ENCODE results near the gene CEP68.

CEP68 gene

DNA sequence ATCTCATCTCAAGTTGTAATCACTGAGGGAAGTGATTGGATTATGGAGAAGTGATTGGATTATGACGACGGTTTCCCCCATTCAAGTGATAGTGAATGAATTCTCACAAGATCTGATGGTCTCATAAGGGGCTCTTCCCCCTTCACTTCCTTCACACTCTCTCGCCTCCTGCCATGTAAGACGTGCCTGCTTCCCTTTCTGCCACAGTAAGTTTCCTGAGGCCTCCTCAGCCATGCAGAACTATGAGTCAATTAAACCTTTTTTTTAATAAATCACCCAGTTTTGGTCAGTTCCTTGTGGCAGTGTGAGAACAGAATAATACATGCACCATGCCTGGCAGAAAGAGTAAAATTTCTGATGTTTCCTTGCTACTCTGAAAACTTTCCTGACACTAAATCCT lies 36.6 kb downstream of the CEP68 start:
- no peak overlapping the region for H3K4me3 ChIP-seq (ENCODE audit: low read depth, low read length)
- TF ChIP-seq, protein P1, sequence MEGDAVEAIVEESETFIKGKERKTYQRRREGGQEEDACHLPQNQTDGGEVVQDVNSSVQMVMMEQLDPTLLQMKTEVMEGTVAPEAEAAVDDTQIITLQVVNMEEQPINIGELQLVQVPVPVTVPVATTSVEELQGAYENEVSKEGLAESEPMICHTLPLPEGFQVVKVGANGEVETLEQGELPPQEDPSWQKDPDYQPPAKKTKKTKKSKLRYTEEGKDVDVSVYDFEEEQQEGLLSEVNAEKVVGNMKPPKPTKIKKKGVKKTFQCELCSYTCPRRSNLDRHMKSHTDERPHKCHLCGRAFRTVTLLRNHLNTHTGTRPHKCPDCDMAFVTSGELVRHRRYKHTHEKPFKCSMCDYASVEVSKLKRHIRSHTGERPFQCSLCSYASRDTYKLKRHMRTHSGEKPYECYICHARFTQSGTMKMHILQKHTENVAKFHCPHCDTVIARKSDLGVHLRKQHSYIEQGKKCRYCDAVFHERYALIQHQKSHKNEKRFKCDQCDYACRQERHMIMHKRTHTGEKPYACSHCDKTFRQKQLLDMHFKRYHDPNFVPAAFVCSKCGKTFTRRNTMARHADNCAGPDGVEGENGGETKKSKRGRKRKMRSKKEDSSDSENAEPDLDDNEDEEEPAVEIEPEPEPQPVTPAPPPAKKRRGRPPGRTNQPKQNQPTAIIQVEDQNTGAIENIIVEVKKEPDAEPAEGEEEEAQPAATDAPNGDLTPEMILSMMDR (IDR thresholded peaks at IDR 0.05; ENCODE audit: insufficient read depth, low read depth, low read length, missing control alignments), result no peak
- DNase-seq (ENCODE audit: low read depth), result no peak

- no peak overlapping the region for H3K4me3 ChIP-seq (ENCODE audit: low read depth, low read length)
- DNase-seq (ENCODE audit: low read depth), result no peak
- TF ChIP-seq, protein P1 (IDR thresholded peaks at IDR 0.05; ENCODE audit: insufficient read depth, low read depth, low read length, missing control alignments), result no peak
These were observed 37.0 kb downstream of the CEP68 start for GRCh38 chr2:65093211-65093610.

GRCh38 chr2:65096948-65097347 lies 40.7 kb downstream of the CEP68 start:
- TF ChIP-seq, protein P1 (IDR thresholded peaks at IDR 0.05; ENCODE audit: insufficient read depth, low read depth, low read length, missing control alignments), result no peak
- no peak overlapping the region for H3K4me3 ChIP-seq (ENCODE audit: low read depth, low read length)
- DNase-seq (ENCODE audit: low read depth), result no peak

DNA sequence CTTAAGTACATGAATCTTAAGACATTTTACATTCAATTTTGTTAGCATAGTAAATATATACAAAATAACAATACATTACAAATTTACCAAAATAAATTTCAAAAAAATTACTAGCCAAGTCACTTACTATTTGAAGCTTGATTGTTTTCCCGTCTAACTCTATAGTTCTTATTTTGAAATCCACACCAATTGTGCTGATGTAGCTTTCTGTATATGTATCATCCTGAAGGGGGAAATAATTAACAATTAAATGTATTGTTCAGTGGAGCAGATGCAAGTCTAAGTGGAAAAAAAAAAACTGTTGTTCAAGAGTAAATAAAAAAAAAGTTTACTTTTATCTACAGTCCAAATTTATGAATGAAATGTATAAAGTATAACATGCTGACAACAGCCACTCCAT lies 41.6 kb downstream of the CEP68 start:
- no peak for DNase-seq (ENCODE audit: low read depth)
- TF ChIP-seq, protein P1 (IDR thresholded peaks at IDR 0.05; ENCODE audit: insufficient read depth, low read depth, low read length, missing control alignments), result no peak
- H3K4me3 ChIP-seq (ENCODE audit: low read depth, low read length), result no peak overlapping the region

DNA sequence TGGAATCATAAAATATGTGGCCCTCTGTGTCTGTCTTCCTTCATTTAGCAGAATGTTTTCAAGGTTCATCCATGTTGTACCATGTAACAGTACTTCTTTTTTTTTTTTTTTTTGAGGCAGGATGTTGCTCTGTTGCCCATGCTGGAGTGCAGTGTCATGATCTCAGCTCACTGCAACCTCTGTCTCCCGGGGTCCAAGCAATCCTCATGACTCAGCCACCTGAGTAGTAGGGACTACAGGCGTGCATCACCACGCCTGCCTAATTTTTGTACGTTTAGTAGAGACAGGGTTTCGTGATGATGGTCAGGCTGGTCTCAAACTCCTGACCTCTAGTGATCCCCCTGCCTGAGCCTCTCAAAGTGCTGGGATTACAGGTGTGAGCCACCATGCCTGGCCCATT lies 42.5 kb downstream of the CEP68 start:
- TF ChIP-seq, protein P1 (IDR thresholded peaks at IDR 0.05; ENCODE audit: insufficient read depth, low read depth, low read length, missing control alignments), result no peak
- no peak overlapping the region for H3K4me3 ChIP-seq (ENCODE audit: low read depth, low read length)
- DNase-seq (ENCODE audit: low read depth), result no peak

GRCh38 chr2:65101071-65101470 lies 44.9 kb downstream of the CEP68 start:
- H3K4me3 ChIP-seq (ENCODE audit: low read depth, low read length), result no peak overlapping the region
- TF ChIP-seq, protein P1 (IDR thresholded peaks at IDR 0.05; ENCODE audit: insufficient read depth, low read depth, low read length, missing control alignments), result no peak
- no peak for DNase-seq (ENCODE audit: low read depth)

GRCh38 chr2:65103013-65103715 lies 46.9 kb downstream of the CEP68 start:
- DNase-seq (ENCODE audit: low read depth), result no peak
- TF ChIP-seq, protein P1 (IDR thresholded peaks at IDR 0.05; ENCODE audit: insufficient read depth, low read depth, low read length, missing control alignments), result no peak
- H3K4me3 ChIP-seq (ENCODE audit: low read depth, low read length), result no peak overlapping the region

Data from GM12865 (cell line).